ENCODE results near the gene SPTBN1. TPM values are rescaled to one million over a fixed set of nuclear protein-coding genes. Genes with fewer than 3 reads are reported as not detected.
A peak's percentile ranks its signal among the peaks of the same experiment; 100 is the strongest.

Gene SPTBN1
- total RNA-seq, 1 donor from 2014 or later = 70.3 TPM

- Mint-ChIP-seq H3K4me3 (ENCODE audit: low read depth) (no peak overlapping the region), H3K27me3 (ENCODE audit: low read depth) (no peaks in the 10 kb centered on the region), H3K27ac (peak overlapping the region; percentile 88), H3K9me3 (no peaks in the 10 kb centered on the region), H3K36me3 (ENCODE audit: low read depth) (peaks cover 37% of the 10 kb centered on the region), H3K4me1 (ENCODE audit: low read depth) (peaks cover 91% of the 10 kb centered on the region)
- no peak for DNase-seq (ENCODE audit: low spot score)
- intact Hi-C loops (cut with micrococcal nuclease) = loop anchor here (2.0 kb wide), 2 partner anchors 15 to 77 kb away; no protein-coding TSS in a partner anchor
Measured at GRCh38 chr2:54603357-54603756, 147.2 kb downstream of the SPTBN1 start.

- intact Hi-C loops (cut with micrococcal nuclease) = loop anchor here (2.0 kb wide), 2 partner anchors 15 to 77 kb away; no protein-coding TSS in a partner anchor
Measured at GRCh38 chr2:54603796-54604195, 147.7 kb downstream of the SPTBN1 start.

GRCh38 chr2:54604871-54605270 lies 148.7 kb downstream of the SPTBN1 start:
- Mint-ChIP-seq H3K9me3 (no peaks in the 10 kb centered on the region), H3K36me3 (ENCODE audit: low read depth) (peaks cover 25% of the 10 kb centered on the region), H3K4me1 (ENCODE audit: low read depth) (peaks cover 85% of the 10 kb centered on the region), H3K27me3 (ENCODE audit: low read depth) (no peaks in the 10 kb centered on the region), H3K4me3 (ENCODE audit: low read depth) (peak overlapping the region; percentile 41), H3K27ac (peak overlapping the region; percentile 81)
- intact Hi-C loops (cut with micrococcal nuclease) = no loop called here
- no peak for DNase-seq (ENCODE audit: low spot score)

More at GRCh38 chr2:54603796-54604195, 147.7 kb downstream of the SPTBN1 start:
- no peak overlapping the region for H3K4me3 Mint-ChIP-seq (ENCODE audit: low read depth)
- no peaks in the 10 kb centered on the region for H3K9me3 Mint-ChIP-seq
- peaks cover 88% of the 10 kb centered on the region for H3K4me1 Mint-ChIP-seq (ENCODE audit: low read depth)
- H3K27ac Mint-ChIP-seq = peak overlapping the region; percentile 88
- H3K36me3 Mint-ChIP-seq (ENCODE audit: low read depth) = peaks cover 33% of the 10 kb centered on the region
- H3K27me3 Mint-ChIP-seq (ENCODE audit: low read depth) = no peaks in the 10 kb centered on the region
- no peak for DNase-seq (ENCODE audit: low spot score)

- Mint-ChIP-seq H3K27ac (peak overlapping the region; percentile 81), H3K9me3 (no peaks in the 10 kb centered on the region), H3K4me3 (ENCODE audit: low read depth) (peak overlapping the region; percentile 31), H3K27me3 (ENCODE audit: low read depth) (no peaks in the 10 kb centered on the region), H3K4me1 (ENCODE audit: low read depth) (peaks cover 82% of the 10 kb centered on the region), H3K36me3 (ENCODE audit: low read depth) (peaks cover 19% of the 10 kb centered on the region)
- DNase-seq (ENCODE audit: low spot score) = no peak
- intact Hi-C loops (cut with micrococcal nuclease) = loop anchor here (1.0 to 2.0 kb wide), 2 partner anchors 46 to 83 kb away; no protein-coding TSS in a partner anchor
Measured at GRCh38 chr2:54605836-54606235, 149.7 kb downstream of the SPTBN1 start.

GRCh38 chr2:54606393-54606958 lies 150.3 kb downstream of the SPTBN1 start:
- Mint-ChIP-seq H3K4me1 (ENCODE audit: low read depth) (peaks cover 76% of the 10 kb centered on the region), H3K27me3 (ENCODE audit: low read depth) (no peaks in the 10 kb centered on the region), H3K27ac (peak overlapping the region; percentile 81), H3K9me3 (no peaks in the 10 kb centered on the region), H3K4me3 (ENCODE audit: low read depth) (peak overlapping the region; percentile 31), H3K36me3 (ENCODE audit: low read depth) (peaks cover 19% of the 10 kb centered on the region)
- DNase-seq (ENCODE audit: low spot score) = no peak
- intact Hi-C loops (cut with micrococcal nuclease) = loop anchor here (1.0 to 2.0 kb wide), 2 partner anchors 46 to 84 kb away; no protein-coding TSS in a partner anchor

GRCh38 chr2:54608224-54608623 lies 152.1 kb downstream of the SPTBN1 start:
- H3K27me3 Mint-ChIP-seq (ENCODE audit: low read depth) = no peaks in the 10 kb centered on the region
- DNase-seq (ENCODE audit: low spot score) = no peak
- peaks cover 24% of the 10 kb centered on the region for H3K36me3 Mint-ChIP-seq (ENCODE audit: low read depth)
- no peaks in the 10 kb centered on the region for H3K9me3 Mint-ChIP-seq
- H3K4me3 Mint-ChIP-seq (ENCODE audit: low read depth) = no peak overlapping the region
- peaks cover 64% of the 10 kb centered on the region for H3K4me1 Mint-ChIP-seq (ENCODE audit: low read depth)
- H3K27ac Mint-ChIP-seq = peak overlapping the region; percentile 50
- intact Hi-C loops (cut with micrococcal nuclease) = loop anchor here (2.0 kb wide), 1 partner anchor 15 kb away; no protein-coding TSS in a partner anchor

- no peak overlapping the region for H3K4me3 Mint-ChIP-seq (ENCODE audit: low read depth)
- DNase-seq (ENCODE audit: low spot score) = no peak
- H3K4me1 Mint-ChIP-seq (ENCODE audit: low read depth) = peaks cover 55% of the 10 kb centered on the region
- no peaks in the 10 kb centered on the region for H3K9me3 Mint-ChIP-seq
- no peaks in the 10 kb centered on the region for H3K27me3 Mint-ChIP-seq (ENCODE audit: low read depth)
- no peak overlapping the region for H3K27ac Mint-ChIP-seq
- peaks cover 25% of the 10 kb centered on the region for H3K36me3 Mint-ChIP-seq (ENCODE audit: low read depth)
- intact Hi-C loops (cut with micrococcal nuclease) = loop anchor here (2.0 kb wide), 1 partner anchor 14 kb away; no protein-coding TSS in a partner anchor
Measured at GRCh38 chr2:54609241-54609640, 153.1 kb downstream of the SPTBN1 start.

GRCh38 chr2:54609647-54610046 lies 153.5 kb downstream of the SPTBN1 start:
- no peak for DNase-seq (ENCODE audit: low spot score)
- H3K27ac Mint-ChIP-seq = no peak overlapping the region
- H3K27me3 Mint-ChIP-seq (ENCODE audit: low read depth) = no peaks in the 10 kb centered on the region
- H3K9me3 Mint-ChIP-seq = no peaks in the 10 kb centered on the region
- no peak overlapping the region for H3K4me3 Mint-ChIP-seq (ENCODE audit: low read depth)
- peaks cover 25% of the 10 kb centered on the region for H3K36me3 Mint-ChIP-seq (ENCODE audit: low read depth)
- H3K4me1 Mint-ChIP-seq (ENCODE audit: low read depth) = peaks cover 51% of the 10 kb centered on the region
- intact Hi-C loops (cut with micrococcal nuclease) = loop anchor here (2.0 kb wide), 1 partner anchor 13 kb away; no protein-coding TSS in a partner anchor

- intact Hi-C loops (cut with micrococcal nuclease) = no loop called here
- H3K4me1 Mint-ChIP-seq (ENCODE audit: low read depth) = peaks cover 40% of the 10 kb centered on the region
Measured at GRCh38 chr2:54610700-54611099, 154.6 kb downstream of the SPTBN1 start.

GRCh38 chr2:54611830-54612545 lies 155.9 kb downstream of the SPTBN1 start:
- Mint-ChIP-seq H3K27me3 (ENCODE audit: low read depth) (no peaks in the 10 kb centered on the region), H3K4me1 (ENCODE audit: low read depth) (peaks cover 28% of the 10 kb centered on the region), H3K27ac (no peak overlapping the region), H3K36me3 (ENCODE audit: low read depth) (peaks cover 39% of the 10 kb centered on the region), H3K9me3 (no peaks in the 10 kb centered on the region), H3K4me3 (ENCODE audit: low read depth) (no peak overlapping the region)
- DNase-seq (ENCODE audit: low spot score) = no peak
- intact Hi-C loops (cut with micrococcal nuclease) = no loop called here

More at GRCh38 chr2:54610700-54611099, 154.6 kb downstream of the SPTBN1 start:
- Mint-ChIP-seq H3K9me3 (no peaks in the 10 kb centered on the region), H3K4me3 (ENCODE audit: low read depth) (no peak overlapping the region), H3K27me3 (ENCODE audit: low read depth) (no peaks in the 10 kb centered on the region), H3K27ac (peak overlapping the region; percentile 5), H3K36me3 (ENCODE audit: low read depth) (peaks cover 31% of the 10 kb centered on the region)
- no peak for DNase-seq (ENCODE audit: low spot score)

- Mint-ChIP-seq H3K36me3 (ENCODE audit: low read depth) (peaks cover 49% of the 10 kb centered on the region), H3K27ac (no peak overlapping the region), H3K4me1 (ENCODE audit: low read depth) (peaks cover 28% of the 10 kb centered on the region), H3K9me3 (no peaks in the 10 kb centered on the region), H3K27me3 (ENCODE audit: low read depth) (no peaks in the 10 kb centered on the region), H3K4me3 (ENCODE audit: low read depth) (no peak overlapping the region)
- intact Hi-C loops (cut with micrococcal nuclease) = no loop called here
- no peak for DNase-seq (ENCODE audit: low spot score)
Measured at GRCh38 chr2:54613386-54613785, 157.3 kb downstream of the SPTBN1 start.

- Mint-ChIP-seq H3K27me3 (ENCODE audit: low read depth) (no peaks in the 10 kb centered on the region), H3K9me3 (no peaks in the 10 kb centered on the region), H3K36me3 (ENCODE audit: low read depth) (peaks cover 54% of the 10 kb centered on the region), H3K27ac (no peak overlapping the region), H3K4me3 (ENCODE audit: low read depth) (no peak overlapping the region), H3K4me1 (ENCODE audit: low read depth) (peaks cover 31% of the 10 kb centered on the region)
- DNase-seq (ENCODE audit: low spot score) = no peak
- intact Hi-C loops (cut with micrococcal nuclease) = no loop called here
Measured at GRCh38 chr2:54613794-54614257, 157.7 kb downstream of the SPTBN1 start.

GRCh38 chr2:54614819-54615218 lies 158.7 kb downstream of the SPTBN1 start:
- Mint-ChIP-seq H3K4me1 (ENCODE audit: low read depth) (peaks cover 29% of the 10 kb centered on the region), H3K9me3 (no peaks in the 10 kb centered on the region), H3K4me3 (ENCODE audit: low read depth) (no peak overlapping the region), H3K36me3 (ENCODE audit: low read depth) (peaks cover 60% of the 10 kb centered on the region), H3K27me3 (ENCODE audit: low read depth) (no peaks in the 10 kb centered on the region), H3K27ac (no peak overlapping the region)
- intact Hi-C loops (cut with micrococcal nuclease) = loop anchor here (5.0 kb wide), 1 partner anchor 37 kb away; no protein-coding TSS in a partner anchor
- DNase-seq (ENCODE audit: low spot score) = no peak

Measured in activated T-helper 2 cell treated with anti-CD3 and anti-CD28 coated beads, Interferon-gamma antibody, Interleukin-2, Interleukin-4, amounts not matched to agents 10 μg/mL and 5 μg/mL and 100 μg/mL, durations not matched to agents 14 hours and 24 hours and 36 hours (primary cell).